NB4 (cell line): Measurements from ENCODE around the gene AK3.
A peak's percentile ranks its signal among the peaks of the same experiment; 100 is the strongest.

Experiments used
- DNase-seq: peaks from one replicate; pipeline ENCODE4 v3.0.0; 2010; ENCODE audit warnings: low read depth
- H3K4me3 ChIP-seq: one replicate; pipeline ENCODE4 v1.5.1; 2011; ENCODE audit warnings: mild to moderate bottlenecking, low read depth, low read length, moderate library complexity
- MAX ChIP-seq: IDR thresholded peaks from 2 replicates; pipeline ENCODE4 v1.6.1; 2011; ENCODE audit warnings: low read depth, low read length
- MYC ChIP-seq: IDR thresholded peaks from 2 replicates; pipeline ENCODE4 v1.6.1; 2011; ENCODE audit warnings: low read depth, low read length
- POLR2A ChIP-seq: IDR thresholded peaks from 2 replicates; pipeline ENCODE4 v1.6.1; 2011; ENCODE audit warnings: mild to moderate bottlenecking; ENCODE audit not compliant: insufficient read length; ENCODE audit errors: extremely low read depth
- TF ChIP-seq, protein P1 (sequence below): IDR thresholded peaks from one replicate; pipeline ENCODE4 v1.5.1; 2012; ENCODE audit warnings: low read depth, low read length

AK3 gene

GRCh38 chr9:4709380-4709779 is 31.6 kb downstream of the AK3 start:
- TF ChIP-seq MAX (no peak), POLR2A (no peak), MYC (no peak)
- TF ChIP-seq, protein P1, sequence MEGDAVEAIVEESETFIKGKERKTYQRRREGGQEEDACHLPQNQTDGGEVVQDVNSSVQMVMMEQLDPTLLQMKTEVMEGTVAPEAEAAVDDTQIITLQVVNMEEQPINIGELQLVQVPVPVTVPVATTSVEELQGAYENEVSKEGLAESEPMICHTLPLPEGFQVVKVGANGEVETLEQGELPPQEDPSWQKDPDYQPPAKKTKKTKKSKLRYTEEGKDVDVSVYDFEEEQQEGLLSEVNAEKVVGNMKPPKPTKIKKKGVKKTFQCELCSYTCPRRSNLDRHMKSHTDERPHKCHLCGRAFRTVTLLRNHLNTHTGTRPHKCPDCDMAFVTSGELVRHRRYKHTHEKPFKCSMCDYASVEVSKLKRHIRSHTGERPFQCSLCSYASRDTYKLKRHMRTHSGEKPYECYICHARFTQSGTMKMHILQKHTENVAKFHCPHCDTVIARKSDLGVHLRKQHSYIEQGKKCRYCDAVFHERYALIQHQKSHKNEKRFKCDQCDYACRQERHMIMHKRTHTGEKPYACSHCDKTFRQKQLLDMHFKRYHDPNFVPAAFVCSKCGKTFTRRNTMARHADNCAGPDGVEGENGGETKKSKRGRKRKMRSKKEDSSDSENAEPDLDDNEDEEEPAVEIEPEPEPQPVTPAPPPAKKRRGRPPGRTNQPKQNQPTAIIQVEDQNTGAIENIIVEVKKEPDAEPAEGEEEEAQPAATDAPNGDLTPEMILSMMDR: no peak
- DNase-seq: no peak
- no peak overlapping the region for H3K4me3 ChIP-seq

GRCh38 chr9:4706971-4707622 is 33.9 kb downstream of the AK3 start:
- no peak overlapping the region for H3K4me3 ChIP-seq
- TF ChIP-seq MYC (no peak), MAX (no peak), POLR2A (no peak)
- TF ChIP-seq, protein P1: no peak
- peak; percentile 53 for DNase-seq

DNA sequence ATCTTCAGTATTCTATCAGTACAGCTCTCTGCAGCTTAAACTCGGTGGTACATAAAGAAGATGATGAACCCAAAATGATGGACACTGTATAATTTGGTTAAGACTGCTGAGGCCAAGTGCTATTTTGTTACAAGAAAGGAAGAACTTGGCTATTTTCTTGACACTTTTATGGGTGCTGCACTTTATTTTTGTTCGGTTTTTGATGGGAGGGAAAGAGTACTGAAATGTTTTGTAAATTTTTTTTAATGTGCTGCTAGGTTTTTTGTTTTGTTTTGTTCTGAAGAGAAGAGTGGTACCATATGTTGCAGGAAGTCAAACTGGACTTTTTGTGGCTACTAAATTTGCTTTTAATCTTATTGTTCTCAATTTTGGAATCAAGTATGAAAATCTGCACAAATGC is 35.0 kb downstream of the AK3 start:
- H3K4me3 ChIP-seq: no peak overlapping the region
- no peak for DNase-seq
- TF ChIP-seq, protein P1: no peak
- TF ChIP-seq MAX: no peak
- TF ChIP-seq MYC: no peak

DNA sequence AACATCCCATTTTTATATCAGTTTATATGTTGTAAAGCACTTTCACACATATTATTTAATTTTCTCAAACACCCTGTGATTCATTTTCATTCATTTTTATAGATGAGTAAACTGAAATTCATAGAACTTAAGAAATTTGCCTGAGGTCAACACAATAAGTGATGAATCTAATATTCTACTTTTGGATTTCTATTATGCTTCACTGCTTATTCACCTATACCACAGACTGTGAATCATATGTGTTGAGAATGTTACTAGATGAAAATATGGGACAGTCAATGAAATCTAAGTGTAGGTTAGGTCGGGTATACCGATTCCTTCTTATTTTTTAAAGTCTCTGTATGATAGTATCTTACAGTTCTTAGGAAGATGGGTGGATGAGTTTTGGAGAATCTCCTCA is 36.9 kb downstream of the AK3 start:
- no peak for TF ChIP-seq POLR2A
- H3K4me3 ChIP-seq: no peak overlapping the region
- DNase-seq: no peak

DNA sequence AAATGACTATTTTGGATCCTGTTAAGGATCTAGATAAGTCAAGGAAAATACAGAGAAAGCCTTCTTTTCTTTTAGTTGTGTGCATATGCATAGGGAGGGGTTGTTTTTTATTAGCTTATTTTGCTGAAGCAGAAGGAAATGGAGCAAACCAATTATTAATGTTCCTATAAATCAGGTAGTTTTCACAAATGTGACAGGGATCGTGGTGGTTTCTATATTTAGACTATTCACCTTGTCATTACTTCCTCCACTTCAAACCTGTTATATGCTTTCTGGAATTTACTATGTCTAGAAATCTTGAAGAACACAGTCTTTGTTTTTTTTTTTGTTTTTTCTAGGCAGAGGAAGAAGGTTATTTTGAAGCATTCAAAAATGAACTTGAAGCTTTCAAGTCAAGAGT is 39.5 kb downstream of the AK3 start:
- H3K4me3 ChIP-seq: no peak overlapping the region
- TF ChIP-seq MAX (no peak), POLR2A (no peak), MYC (no peak)
- TF ChIP-seq, protein P1: no peak
- DNase-seq: no peak

DNA sequence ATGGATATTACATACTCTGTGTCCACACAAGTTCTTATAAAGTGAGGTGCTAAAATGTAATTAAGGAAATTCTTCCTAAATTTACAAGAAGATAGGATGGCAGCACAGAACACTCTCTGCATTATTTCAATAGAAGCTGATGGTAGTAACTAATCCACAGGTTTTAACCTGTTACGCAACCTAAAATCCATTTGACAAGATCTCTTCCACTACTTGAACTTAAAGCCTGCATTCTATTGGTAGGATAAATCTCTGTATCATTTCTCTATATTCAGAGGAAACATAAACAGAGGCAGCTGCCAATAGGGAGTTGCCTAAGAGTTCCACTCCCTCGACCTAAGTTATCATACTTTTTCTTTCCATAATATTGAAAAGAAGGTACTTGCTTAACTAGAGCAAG is 40.1 kb downstream of the AK3 start:
- TF ChIP-seq, protein P1: no peak
- no peak overlapping the region for H3K4me3 ChIP-seq
- DNase-seq: no peak
